Measurements from ENCODE around the gene LRRFIP1.

- TF ChIP-seq CTCF (IDR thresholded peaks at IDR 0.05) (no peak), POLR2A (IDR thresholded peaks at IDR 0.05) (no peak)
Measured at GRCh38 chr2:237680702-237681478, 53.5 kb downstream of the LRRFIP1 start.

Measured in uterus (tissue), 2 donors.